Activated naive CD4-positive, alpha-beta T cell treated with anti-CD3 and anti-CD28 coated beads, Interleukin-2, amount 50 U/mL, for 72 hours (primary cell): ENCODE results near the gene PARP12. TPM values are rescaled to one million over a fixed set of nuclear protein-coding genes. Genes with fewer than 3 reads are reported as not detected.

Experiments used
- ATAC-seq, 2 donors: fragments of 150-1000 bp; cut with Tn5 transposase; 2 replicates each; pipeline ENCODE4 v1.10.0; 2021; ENCODE audit warnings: mild to moderate bottlenecking in 2 of 2, moderate library complexity in 2 of 2
- DNase-seq, 2 donors: peaks; one replicate each; pipeline ENCODE4 v3.0.0; 2021 to 2022; ENCODE audit warnings: low spot score in 2 of 2
- H3K27ac Mint-ChIP-seq, 2 donors: one replicate each; pipeline ENCODE4 v1.8.0; 2022; ENCODE audit warnings: mild to moderate bottlenecking in 2 of 2, mixed read lengths in 2 of 2
- H3K36me3 Mint-ChIP-seq, 2 donors: one replicate each; pipeline ENCODE4 v1.8.0; 2022; ENCODE audit warnings: mixed read lengths in 2 of 2
- H3K9me3 Mint-ChIP-seq, 2 donors: one replicate each; pipeline ENCODE4 v1.8.0; 2022; ENCODE audit warnings: mixed read lengths in 2 of 2
- total RNA-seq, 2 donors: library from RNA; stranded (reverse); gene quantifications; one replicate each; pipeline ENCODE4 v1.2.3, GENCODE V29; 2022

The PARP12 gene
- total RNA-seq, 2 donors from 2014 or later: 37.0 to 57.6 TPM

DNA sequence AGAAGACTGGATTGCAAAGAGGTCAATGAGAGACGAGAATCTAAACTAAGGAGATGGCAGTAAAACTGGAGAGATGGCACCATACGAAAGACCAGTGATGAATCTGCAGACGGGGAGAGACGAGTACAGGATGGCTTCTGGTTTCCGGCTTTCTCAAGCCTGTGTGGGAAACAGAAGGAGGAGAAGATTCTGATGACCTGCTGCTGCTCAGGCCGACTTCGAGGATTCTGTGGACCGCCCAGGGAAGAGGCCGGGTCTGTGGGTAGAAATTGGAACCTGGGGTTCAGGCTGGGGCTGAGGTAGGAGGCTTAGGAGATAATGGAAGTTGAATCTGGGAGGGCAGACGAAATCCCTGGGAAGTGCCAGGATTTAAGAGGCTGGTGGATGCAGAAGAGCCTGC lies 48.6 kb downstream of the PARP12 start:
- peak overlapping the region in 1 of 2 donors; percentile 62 for H3K27ac Mint-ChIP-seq
- no peaks in the 10 kb centered on the region for H3K36me3 Mint-ChIP-seq
- ATAC-seq (no peak), DNase-seq (no peak)
- H3K9me3 Mint-ChIP-seq: no peaks in the 10 kb centered on the region

- ATAC-seq (no peak), DNase-seq (no peak)
- peak overlapping the region in 1 of 2 donors; percentile 62 for H3K27ac Mint-ChIP-seq
- no peaks in the 10 kb centered on the region for H3K36me3 Mint-ChIP-seq
- no peaks in the 10 kb centered on the region for H3K9me3 Mint-ChIP-seq
Observed at GRCh38 chr7:140013676-140014075, 49.1 kb downstream of the PARP12 start.

- no peaks in the 10 kb centered on the region for H3K36me3 Mint-ChIP-seq
- H3K27ac Mint-ChIP-seq: no peak overlapping the region
- DNase-seq (no peak), ATAC-seq (no peak)
- H3K9me3 Mint-ChIP-seq: no peaks in the 10 kb centered on the region
Observed at GRCh38 chr7:140010194-140010895, 52.4 kb downstream of the PARP12 start.

- no peak for DNase-seq
- no peak for ATAC-seq
- Mint-ChIP-seq H3K9me3 (no peaks in the 10 kb centered on the region), H3K27ac (no peak overlapping the region), H3K36me3 (no peaks in the 10 kb centered on the region)
Observed at GRCh38 chr7:140009735-140010134, 53.0 kb downstream of the PARP12 start.

DNA sequence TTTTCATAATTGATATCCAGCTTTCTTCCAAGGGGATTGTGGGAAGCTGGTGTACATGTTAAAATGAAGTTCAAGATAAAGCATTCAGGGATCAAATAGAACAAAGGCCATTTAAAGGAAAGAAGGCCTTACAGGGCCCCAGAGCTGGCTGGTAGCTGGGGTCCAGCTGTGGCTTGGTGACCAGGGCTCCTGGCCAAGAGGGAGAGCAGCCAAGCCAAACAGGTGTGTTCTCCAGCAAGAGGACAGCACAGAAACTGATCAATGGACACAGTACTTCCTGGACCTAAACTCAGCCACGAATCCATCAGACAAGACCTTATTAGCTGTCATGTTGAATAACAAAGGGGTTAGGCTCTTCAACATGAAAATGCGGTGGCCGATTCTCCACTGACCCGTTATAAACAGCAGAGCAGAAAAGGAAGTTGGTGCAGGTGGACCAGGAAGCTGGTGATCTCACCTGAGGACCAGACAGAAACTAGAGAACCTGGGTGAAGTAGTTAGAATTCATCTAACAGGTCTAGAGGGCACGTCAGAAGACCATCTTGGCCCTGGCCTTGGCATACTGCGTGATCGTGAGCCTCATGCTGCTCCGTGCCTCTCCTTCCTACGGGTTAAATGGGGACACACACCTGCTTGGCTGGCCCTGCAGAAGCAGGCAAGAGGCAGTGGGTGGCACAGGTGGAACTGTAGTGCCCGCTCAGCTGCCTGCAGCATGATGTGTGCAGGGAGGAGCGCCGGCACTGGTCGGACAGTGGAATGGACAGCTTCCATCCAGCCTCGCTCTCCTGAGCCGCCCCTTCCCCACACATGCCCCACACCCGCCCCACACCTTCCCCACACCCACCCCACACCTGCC lies 53.8 kb downstream of the PARP12 start:
- DNase-seq (no peak), ATAC-seq (no peak)
- Mint-ChIP-seq H3K36me3 (no peaks in the 10 kb centered on the region), H3K27ac (no peak overlapping the region), H3K9me3 (no peaks in the 10 kb centered on the region)

DNA sequence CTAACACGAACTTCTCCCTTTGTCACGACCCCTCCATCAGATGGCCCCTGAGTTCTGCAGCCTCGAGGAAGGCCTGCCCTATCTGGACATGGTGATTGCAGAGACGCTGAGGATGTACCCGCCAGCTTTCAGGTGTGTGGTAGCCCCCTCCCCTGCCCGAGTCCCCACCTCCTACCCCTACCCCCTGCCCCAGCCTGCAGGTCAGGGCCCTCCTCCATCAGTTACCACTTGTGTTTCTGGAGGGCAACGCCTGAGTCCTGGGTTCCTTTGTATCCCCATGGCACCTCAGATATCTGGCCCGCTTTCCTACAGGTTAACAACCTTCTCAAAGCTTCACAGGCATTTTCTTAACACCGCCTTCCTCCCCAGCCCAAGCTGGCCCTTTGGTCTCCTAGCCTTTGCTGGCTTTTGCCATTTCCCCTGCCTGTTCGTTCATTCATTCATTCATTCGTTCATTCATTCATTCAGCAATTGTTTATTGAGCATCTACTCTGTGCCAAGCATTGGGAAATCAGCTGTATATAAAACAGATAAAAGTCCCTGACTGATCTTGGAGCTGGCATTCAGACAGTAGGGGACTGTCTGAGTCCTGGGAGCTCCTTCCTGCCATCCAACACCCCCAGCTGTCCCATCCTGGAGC lies 55.6 kb downstream of the PARP12 start:
- Mint-ChIP-seq H3K9me3 (no peaks in the 10 kb centered on the region), H3K36me3 (no peaks in the 10 kb centered on the region), H3K27ac (no peak overlapping the region)
- DNase-seq (no peak), ATAC-seq (no peak)

- no peak for ATAC-seq
- no peaks in the 10 kb centered on the region for H3K9me3 Mint-ChIP-seq
- DNase-seq: no peak
- no peaks in the 10 kb centered on the region for H3K36me3 Mint-ChIP-seq
- H3K27ac Mint-ChIP-seq: no peak overlapping the region
Observed at GRCh38 chr7:140006600-140006999, 56.2 kb downstream of the PARP12 start.

DNA sequence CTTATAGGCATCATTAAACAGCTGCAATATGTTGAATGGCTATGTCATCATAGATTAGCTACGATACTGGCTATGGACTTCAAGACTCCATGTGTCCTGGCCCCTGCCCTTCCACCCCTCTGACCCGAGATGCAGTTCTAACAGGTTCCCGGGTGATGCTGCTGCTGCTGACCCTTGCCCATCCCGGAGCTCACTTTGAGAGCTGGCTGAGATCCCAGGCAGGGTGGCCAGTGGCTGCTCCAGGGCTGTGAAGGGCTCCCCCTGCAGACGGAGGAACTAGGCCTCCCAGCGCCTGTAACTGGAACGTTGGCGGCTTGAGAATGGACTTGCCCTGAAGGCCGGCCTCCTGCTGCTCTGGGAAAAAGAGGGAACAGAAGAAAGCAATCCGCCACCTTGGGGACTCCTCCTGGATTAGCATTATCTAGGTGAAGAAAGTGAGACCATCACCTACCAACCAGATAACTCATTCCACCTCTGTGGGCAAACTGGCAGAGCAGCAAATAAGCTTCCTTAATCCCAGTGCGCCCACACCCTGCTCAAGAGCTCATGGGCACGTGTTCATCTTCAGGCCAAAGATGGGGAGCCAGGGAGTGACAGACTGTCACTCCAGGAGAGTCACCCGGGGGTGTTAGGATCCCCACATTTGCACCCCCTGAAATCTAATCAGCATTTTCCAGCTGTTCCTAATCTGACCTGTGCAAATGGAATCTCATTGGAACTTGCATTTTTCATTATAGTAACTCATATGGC lies 56.8 kb downstream of the PARP12 start:
- no peak for DNase-seq
- H3K27ac Mint-ChIP-seq: no peak overlapping the region

GRCh38 chr7:140005341-140005740 lies 57.4 kb downstream of the PARP12 start:
- Mint-ChIP-seq H3K36me3 (no peaks in the 10 kb centered on the region), H3K9me3 (no peaks in the 10 kb centered on the region), H3K27ac (no peak overlapping the region)
- DNase-seq (no peak), ATAC-seq (no peak)

More for the DNA sequence above, 56.8 kb downstream of the PARP12 start:
- Mint-ChIP-seq H3K36me3 (no peaks in the 10 kb centered on the region), H3K9me3 (no peaks in the 10 kb centered on the region)
- no peak for ATAC-seq

GRCh38 chr7:140004672-140005071 lies 58.1 kb downstream of the PARP12 start:
- no peaks in the 10 kb centered on the region for H3K9me3 Mint-ChIP-seq
- no peak for ATAC-seq
- H3K36me3 Mint-ChIP-seq: no peaks in the 10 kb centered on the region
- DNase-seq: no peak
- no peak overlapping the region for H3K27ac Mint-ChIP-seq

DNA sequence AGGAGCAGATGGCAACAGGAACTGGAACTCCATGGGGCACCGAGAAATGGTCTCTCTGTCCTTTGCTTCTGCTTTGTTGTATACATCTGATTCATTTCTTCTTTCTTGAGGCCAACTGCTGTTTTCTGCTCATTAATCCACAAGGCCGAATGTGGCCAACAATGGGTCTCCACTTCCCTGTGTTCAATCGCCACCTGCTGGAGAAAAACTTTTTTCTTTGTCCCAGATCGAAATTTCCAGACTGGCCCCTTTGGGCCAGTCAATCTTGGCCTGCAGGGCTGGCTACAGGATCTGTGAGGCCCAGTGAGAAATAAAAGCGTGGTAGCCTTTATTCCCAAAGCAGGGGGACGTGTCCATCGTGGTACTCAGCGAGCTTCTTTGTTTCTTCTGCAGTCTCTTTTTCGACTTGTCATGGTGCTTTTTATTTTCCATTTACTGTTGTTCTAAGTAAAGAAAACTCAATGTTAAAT lies 58.8 kb downstream of the PARP12 start:
- peak in 1 of 2 donors; percentile 53 for DNase-seq
- ATAC-seq: peak; percentile 27 to 48

DNA sequence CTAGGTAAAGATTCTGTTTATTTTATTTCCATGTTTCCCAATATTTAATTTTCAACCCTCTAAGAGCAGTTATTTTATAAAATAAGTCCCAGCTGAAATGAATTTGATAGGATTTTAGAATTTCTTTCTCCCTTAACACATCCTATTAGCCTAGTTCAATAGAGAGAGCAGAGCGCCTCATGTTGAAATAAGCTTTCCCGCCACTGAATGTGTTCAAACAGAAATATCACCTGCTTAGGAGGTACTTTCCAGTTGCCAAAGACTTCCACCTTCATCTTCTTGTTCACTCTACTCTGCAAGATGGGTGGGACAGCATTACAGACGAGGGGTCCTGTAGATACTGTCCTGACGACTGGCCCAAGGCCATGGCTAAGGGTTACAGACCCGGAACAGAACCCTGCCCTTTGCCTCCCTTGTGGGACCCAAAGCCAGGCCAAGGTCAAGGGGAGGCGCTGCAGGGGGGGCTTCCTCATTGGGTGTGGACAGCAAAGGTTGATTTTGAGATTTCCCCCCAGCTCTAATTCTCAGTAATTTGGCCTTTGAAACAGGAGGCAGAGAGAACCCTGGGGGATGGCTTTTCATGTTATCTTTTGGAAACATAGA lies 62.0 kb downstream of the PARP12 start:
- ATAC-seq (no peak), DNase-seq (no peak)
- no peaks in the 10 kb centered on the region for H3K9me3 Mint-ChIP-seq
- H3K36me3 Mint-ChIP-seq: no peaks in the 10 kb centered on the region
- H3K27ac Mint-ChIP-seq: no peak overlapping the region

More for the DNA sequence above, 58.8 kb downstream of the PARP12 start:
- H3K36me3 Mint-ChIP-seq: no peaks in the 10 kb centered on the region
- H3K9me3 Mint-ChIP-seq: no peaks in the 10 kb centered on the region
- no peak overlapping the region for H3K27ac Mint-ChIP-seq

DNA sequence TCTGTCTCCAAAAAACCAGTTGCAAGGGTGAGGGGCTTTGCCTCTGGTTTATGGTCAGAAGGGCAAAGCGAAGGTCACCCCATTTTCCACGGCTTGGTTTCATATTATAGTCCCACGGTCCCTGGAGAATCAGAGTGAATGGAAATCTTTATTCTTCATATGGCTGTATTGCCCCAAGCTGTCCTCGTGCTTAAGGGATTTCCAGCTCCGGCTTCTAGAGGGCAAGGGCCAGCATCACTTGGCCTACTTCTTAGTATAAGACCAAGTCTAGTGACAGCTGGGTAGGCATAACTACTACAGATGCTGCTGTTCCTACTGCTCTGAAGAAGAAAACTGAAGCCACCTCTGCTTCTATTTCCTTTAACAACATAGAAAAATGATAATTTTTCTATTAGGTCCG lies 63.2 kb downstream of the PARP12 start:
- Mint-ChIP-seq H3K27ac (no peak overlapping the region), H3K9me3 (no peaks in the 10 kb centered on the region), H3K36me3 (no peaks in the 10 kb centered on the region)
- DNase-seq (no peak), ATAC-seq (no peak)

DNA sequence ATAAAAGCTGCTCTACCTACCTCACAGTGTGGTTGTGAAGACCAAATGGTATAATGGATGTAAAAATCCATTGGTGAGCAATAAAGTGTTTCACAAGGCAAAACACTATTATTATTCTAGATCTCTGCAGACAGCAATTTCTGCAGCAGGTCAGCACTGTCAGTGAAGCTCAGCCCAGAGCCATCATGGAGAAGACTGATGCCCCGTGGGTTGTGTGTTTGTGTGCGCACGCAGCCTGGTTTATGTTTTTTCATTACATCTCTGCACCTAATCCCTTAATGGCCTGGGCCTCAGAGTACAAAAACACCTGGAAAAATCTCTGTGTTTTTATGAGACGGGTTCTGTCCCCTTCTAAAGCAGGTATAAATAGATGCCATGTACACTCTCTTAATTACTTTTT lies 64.2 kb downstream of the PARP12 start:
- DNase-seq (no peak), ATAC-seq (no peak)
- no peaks in the 10 kb centered on the region for H3K9me3 Mint-ChIP-seq
- no peak overlapping the region for H3K27ac Mint-ChIP-seq
- H3K36me3 Mint-ChIP-seq: no peaks in the 10 kb centered on the region

DNA sequence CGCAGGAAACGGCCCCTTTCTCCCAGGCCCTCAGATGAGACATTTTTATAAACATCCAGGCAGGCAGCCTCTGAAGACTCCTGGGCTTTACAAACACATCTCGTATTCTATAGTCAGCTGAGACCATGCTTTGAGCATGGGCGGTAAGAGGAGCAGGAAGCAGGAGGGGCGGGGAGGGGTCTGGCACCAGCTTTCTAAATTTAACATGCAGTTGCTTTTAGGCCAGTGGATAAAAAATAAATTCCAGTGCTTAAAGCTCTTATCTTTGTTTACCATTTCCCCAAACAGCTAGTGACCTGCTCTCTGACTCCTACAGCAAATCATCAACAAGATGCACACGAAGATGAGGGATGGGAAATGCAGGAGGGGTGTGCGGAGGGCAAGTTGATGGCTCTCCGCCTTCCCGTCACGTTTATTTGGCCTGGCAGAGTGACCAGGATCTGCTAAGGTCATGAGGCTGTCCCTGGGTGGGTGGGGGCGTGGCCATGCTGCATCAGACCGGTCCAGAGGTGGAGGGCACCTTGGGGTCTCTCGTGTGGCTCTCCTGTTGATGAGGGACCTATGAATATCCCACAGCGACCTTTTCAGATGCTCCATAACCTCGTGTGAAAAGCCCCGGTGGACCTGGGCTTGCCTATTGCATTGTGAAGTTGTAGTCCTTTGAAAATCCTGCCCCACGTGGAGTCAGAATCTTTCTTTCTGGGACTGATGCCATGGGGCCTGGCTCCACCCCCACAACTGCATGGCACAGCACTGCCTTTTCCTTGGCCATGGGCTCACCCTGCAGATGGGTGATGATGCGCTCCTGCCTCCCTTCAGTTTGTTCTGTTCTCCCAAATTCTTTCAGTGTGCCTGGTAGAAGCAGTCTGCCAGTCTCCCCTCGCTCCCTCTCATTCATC lies 67.5 kb downstream of the PARP12 start:
- ATAC-seq (no peak), DNase-seq (no peak)
- Mint-ChIP-seq H3K27ac (peak overlapping the region in 1 of 2 donors; percentile 15), H3K36me3 (no peaks in the 10 kb centered on the region), H3K9me3 (no peaks in the 10 kb centered on the region)
